ENCODE results near the gene PLCB3.

Gene PLCB3

DNA sequence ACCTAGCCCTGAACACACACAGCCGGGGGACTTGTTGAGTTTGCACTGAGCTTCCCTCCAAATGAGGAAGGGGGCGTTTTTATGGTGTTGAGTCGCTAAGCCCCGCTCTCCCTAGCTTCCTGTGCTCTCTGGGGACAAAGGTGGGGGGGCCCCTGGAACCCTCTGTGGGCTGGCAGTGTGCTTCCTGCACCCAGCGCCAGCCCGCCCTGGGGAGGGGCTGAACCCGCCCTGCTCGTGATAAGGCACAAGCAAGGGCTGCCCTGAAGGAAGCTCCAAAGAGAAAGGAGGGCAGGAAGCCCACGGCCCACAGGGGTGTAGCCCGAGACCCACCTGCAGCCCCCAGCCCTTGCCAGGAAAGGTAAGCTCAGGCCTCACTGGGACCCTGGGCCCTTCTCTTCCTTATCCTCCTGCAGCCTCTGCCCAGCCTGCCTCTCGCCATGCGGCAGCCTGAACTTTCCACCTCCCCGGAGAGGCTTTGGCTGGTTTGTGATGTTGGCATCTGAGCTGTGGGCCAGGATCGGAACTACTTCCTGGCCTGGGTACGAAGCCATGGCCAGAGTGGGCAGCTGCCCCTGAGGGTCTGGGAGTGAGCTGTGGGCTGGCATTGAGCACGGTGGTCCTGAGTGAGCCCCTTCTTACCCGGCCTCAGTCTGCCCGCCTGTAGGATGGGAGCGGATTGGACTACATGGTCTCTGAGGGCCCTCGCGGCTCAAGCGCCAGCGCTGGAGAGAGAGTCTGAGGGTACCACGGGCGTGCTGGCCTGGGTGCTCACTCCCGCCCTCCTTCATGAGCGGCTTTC lies 44.7 kb upstream of the PLCB3 start, which contains the start of gene FERMT3:
TSS of gene FERMT3 (plus strand) at position 265 of the 799 bp plus-strand sequence. CDS start 644 bp downstream, outside the sequence.
- H3K4me3 ChIP-seq (replicated peaks; ENCODE audit: low read depth, low read length), result peak within 1 kb of the TSS; percentile 7
- TF ChIP-seq, protein P1, sequence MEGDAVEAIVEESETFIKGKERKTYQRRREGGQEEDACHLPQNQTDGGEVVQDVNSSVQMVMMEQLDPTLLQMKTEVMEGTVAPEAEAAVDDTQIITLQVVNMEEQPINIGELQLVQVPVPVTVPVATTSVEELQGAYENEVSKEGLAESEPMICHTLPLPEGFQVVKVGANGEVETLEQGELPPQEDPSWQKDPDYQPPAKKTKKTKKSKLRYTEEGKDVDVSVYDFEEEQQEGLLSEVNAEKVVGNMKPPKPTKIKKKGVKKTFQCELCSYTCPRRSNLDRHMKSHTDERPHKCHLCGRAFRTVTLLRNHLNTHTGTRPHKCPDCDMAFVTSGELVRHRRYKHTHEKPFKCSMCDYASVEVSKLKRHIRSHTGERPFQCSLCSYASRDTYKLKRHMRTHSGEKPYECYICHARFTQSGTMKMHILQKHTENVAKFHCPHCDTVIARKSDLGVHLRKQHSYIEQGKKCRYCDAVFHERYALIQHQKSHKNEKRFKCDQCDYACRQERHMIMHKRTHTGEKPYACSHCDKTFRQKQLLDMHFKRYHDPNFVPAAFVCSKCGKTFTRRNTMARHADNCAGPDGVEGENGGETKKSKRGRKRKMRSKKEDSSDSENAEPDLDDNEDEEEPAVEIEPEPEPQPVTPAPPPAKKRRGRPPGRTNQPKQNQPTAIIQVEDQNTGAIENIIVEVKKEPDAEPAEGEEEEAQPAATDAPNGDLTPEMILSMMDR (IDR thresholded peaks at IDR 0.05; ENCODE audit: low read length, missing control alignments), result no peak
- DNase-seq (ENCODE audit: low read depth), result no peak

DNA sequence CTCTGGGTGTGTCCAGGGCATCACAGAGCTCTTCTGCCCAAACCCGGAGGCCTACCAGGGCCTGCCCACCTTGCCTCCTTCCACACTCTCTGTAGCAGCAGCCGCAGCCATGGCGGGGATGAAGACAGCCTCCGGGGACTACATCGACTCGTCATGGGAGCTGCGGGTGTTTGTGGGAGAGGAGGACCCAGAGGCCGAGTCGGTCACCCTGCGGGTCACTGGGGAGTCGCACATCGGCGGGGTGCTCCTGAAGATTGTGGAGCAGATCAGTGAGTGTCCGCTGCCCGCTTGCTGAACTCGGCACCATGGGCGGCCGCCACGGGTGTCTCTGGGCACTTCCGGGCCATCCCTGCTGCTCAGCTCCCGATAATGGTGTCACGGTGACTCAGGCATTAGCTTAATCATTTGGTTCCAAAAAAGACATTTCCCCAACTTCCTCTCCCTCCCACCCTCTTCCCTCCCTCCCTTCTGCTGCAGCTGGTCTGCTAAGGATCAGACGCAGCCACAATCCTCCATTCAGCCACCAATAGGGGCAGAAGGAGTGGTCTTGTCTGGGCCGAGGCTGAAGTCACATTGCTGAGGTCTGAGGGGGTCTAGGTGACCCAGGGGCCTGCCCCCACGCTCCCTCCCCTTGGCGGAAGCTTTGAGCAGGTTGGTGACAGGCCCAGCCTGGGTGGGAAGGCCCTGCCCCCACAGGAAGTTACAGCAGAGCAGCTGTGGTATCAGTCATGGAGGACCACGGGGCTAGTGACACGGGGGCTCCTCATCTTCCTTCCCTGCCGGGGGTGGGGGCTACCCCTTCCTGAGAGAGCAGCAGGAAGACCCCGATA lies 43.9 kb upstream of the PLCB3 start:
- TF ChIP-seq, protein P1 (IDR thresholded peaks at IDR 0.05; ENCODE audit: low read length, missing control alignments), result no peak
- peak overlapping the region; percentile 12 for H3K4me3 ChIP-seq (replicated peaks; ENCODE audit: low read depth, low read length)
- peak; percentile 81 for DNase-seq (ENCODE audit: low read depth)

DNA sequence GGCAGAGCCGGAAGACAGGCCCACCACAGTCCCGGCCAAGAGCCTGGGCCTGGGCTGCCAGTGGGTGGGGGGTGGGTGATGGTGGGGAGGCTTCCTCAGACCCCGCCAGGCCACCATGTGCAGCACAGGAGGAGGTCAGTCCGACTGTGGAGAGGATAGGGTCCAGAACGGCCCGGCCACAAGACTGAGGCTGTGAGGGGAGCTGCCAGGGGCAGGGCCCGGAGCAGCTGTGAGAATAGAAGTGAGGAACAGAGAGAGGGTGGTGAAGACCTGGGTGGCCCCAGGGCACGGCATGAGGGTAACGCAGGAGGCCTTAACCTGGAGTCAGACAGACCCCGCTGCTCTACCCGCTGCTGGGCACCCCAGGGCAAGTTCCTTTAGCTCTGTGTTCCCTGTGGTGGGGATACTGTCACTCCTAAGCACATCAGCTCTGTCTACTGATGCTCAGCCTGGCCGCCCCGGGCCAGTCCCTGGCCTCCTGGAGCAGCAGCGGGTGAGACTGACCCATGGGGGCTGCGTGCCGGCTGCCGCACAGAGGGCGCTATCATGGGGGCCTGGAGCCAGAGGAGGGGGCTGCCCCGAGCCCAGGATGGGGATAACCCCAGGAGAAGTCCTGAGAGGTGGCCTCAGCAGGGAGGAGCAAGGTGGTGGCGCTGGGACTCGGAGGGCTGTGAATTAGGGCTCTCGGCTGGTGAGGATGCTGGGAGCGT lies 43.1 kb upstream of the PLCB3 start:
- TF ChIP-seq, protein P1 (IDR thresholded peaks at IDR 0.05; ENCODE audit: low read length, missing control alignments), result no peak
- DNase-seq (ENCODE audit: low read depth), result no peak
- H3K4me3 ChIP-seq (replicated peaks; ENCODE audit: low read depth, low read length), result peak overlapping the region; percentile 12

DNA sequence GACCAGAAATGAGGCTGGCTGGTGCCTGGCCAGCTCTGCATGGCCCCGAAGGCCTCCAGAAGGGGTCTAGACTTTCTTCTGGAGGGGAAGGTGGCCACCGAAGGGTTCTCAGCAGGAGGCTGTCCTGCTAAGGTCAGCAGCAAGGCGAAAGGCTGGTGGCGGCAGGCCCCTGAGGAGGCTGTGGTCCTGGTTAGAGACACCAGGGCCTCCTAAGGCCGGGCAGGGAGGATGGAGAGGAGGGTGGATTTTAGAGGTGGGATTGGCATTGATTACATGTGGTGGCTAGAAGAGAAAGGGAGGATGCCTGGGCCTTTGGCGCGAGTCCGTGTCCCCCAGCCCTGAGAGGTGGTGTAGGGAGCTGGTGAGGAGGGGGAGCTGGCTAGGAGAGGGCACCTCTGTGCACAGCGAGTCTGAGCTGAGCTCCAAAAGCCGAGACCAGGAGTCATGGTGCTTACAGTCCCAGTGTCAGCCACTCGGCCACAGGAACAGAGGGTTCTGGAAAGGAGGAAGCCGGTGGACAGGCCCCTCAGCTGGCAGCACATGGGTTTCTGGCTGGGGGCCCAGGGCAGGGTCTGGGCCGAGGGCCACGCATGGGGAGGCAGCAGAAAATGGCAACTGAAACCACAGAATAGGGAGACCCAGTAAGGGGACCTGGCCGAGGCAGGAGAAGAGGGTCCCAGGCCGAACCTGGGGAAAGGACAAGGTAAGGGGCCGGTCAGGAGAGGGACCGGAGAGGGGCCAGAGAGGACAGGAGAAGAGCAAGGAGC lies 42.4 kb upstream of the PLCB3 start:
- DNase-seq (ENCODE audit: low read depth), result no peak
- TF ChIP-seq, protein P1 (IDR thresholded peaks at IDR 0.05; ENCODE audit: low read length, missing control alignments), result no peak
- H3K4me3 ChIP-seq (replicated peaks; ENCODE audit: low read depth, low read length), result no peak overlapping the region

DNA sequence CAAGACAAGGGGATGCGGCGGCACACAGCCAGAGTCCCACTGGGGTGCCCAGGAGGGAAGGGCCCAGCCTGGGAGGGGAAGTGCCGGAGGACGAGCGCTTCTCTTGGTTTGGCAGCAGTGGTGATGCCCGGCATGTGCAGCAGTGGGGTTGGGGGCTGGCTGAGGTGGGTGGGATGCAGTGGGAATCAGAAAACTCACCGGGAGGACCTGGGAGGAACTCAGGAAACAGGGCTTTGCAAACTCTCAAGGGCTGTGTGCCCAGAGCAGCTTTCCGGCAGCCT lies 41.8 kb upstream of the PLCB3 start:
- DNase-seq (ENCODE audit: low read depth), result no peak
- TF ChIP-seq, protein P1 (IDR thresholded peaks at IDR 0.05; ENCODE audit: low read length, missing control alignments), result no peak
- no peak overlapping the region for H3K4me3 ChIP-seq (replicated peaks; ENCODE audit: low read depth, low read length)

DNA sequence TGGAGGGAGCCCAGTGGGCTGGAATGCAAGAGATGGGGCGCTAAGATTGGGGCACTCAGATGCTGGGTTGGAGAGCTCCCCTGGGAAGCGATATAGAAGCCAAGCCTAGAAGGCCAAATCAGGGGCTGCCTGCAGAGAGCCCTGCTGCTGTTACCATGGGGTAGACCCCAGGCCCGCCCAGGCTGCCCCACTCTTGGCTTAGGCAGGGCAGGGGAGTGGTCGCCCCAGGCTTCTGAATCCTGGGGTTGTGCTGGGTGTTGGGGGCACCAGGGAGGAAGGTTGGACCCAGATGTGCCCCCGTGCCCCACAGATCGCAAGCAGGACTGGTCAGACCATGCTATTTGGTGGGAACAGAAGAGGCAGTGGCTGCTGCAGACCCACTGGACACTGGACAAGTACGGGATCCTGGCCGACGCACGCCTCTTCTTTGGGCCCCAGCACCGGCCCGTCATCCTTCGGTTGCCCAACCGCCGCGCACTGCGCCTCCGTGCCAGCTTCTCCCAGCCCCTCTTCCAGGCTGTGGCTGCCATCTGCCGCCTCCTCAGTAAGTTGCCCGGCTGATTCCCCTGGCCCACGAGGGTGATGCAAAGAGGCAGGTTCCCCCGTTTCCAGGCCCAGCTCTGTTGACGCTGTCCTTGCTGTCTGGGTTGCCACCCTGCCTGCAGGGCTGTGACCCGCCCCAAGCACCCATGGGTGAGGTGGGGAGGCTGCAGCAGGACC lies 40.9 kb upstream of the PLCB3 start:
- H3K4me3 ChIP-seq (replicated peaks; ENCODE audit: low read depth, low read length), result no peak overlapping the region
- TF ChIP-seq, protein P1 (IDR thresholded peaks at IDR 0.05; ENCODE audit: low read length, missing control alignments), result no peak
- DNase-seq (ENCODE audit: low read depth), result no peak
